ENCODE measurements around the gene RMI2. TPM values are rescaled to one million over a fixed set of nuclear protein-coding genes. Genes with fewer than 3 reads are reported as not detected.

The RMI2 gene
- total and polyA plus RNA-seq, 7 donors, result 0.36 to 19.3 (median 2.2) TPM

GRCh38 chr16:11301645-11302501 is 43.4 kb upstream of the RMI2 start:
- Histone ChIP-seq H3K9me3 (no peaks in the 10 kb centered on the region), H3K36me3 (no peaks in the 10 kb centered on the region), H3K4me3 (no peak overlapping the region), H3K4me1 (peaks cover 0 to 19% (median 13%) of the 10 kb centered on the region in 4 donors), H3K27me3 (no peaks in the 10 kb centered on the region), H3K27ac (no peak overlapping the region)
- 69 to 84% methylated on average over 4 of the region's 4 CpGs for WGBS, 2 donors
- DNase-seq, result no peak
- TF ChIP-seq POLR2A (IDR thresholded peaks at IDR 0.05) (no peak), CTCF (IDR thresholded peaks at IDR 0.05) (no peak), POLR2AphosphoS5 (IDR thresholded peaks at IDR 0.05) (no peak), EP300 (IDR thresholded peaks at IDR 0.05) (no peak)
- intact Hi-C loops (cut with DNase I), result no loop called here

- Histone ChIP-seq H3K4me1 (peaks cover 0 to 8% (median 2%) of the 10 kb centered on the region in 4 donors), H3K27ac (no peak overlapping the region), H3K27me3 (no peaks in the 10 kb centered on the region), H3K36me3 (no peaks in the 10 kb centered on the region), H3K9me3 (no peaks in the 10 kb centered on the region), H3K4me3 (no peak overlapping the region)
- TF ChIP-seq POLR2AphosphoS5 (IDR thresholded peaks at IDR 0.05) (no peak), EP300 (IDR thresholded peaks at IDR 0.05) (no peak), POLR2A (IDR thresholded peaks at IDR 0.05) (no peak), CTCF (IDR thresholded peaks at IDR 0.05) (no peak)
- no peak for DNase-seq
- WGBS, 2 donors, result 58 to 65% methylated on average over 4 of the region's 4 CpGs
- intact Hi-C loops (cut with DNase I), result no loop called here
These were observed 42.3 kb upstream of the RMI2 start for GRCh38 chr16:11302977-11303376.

GRCh38 chr16:11303405-11304138 is 41.7 kb upstream of the RMI2 start:
- Histone ChIP-seq H3K27ac (no peak overlapping the region), H3K4me3 (no peak overlapping the region), H3K27me3 (no peaks in the 10 kb centered on the region), H3K4me1 (peaks cover 0 to 6% (median 0%) of the 10 kb centered on the region in 4 donors), H3K9me3 (no peaks in the 10 kb centered on the region), H3K36me3 (no peaks in the 10 kb centered on the region)
- intact Hi-C loops (cut with DNase I), result no loop called here
- DNase-seq, result no peak
- WGBS, 2 donors, result 84 to 87% methylated on average over 18 of the region's 18 CpGs
- no peak for TF ChIP-seq EP300 (IDR thresholded peaks at IDR 0.05)
- no peak for TF ChIP-seq POLR2AphosphoS5 (IDR thresholded peaks at IDR 0.05)
- TF ChIP-seq CTCF (IDR thresholded peaks at IDR 0.05), result no peak
- no peak for TF ChIP-seq POLR2A (IDR thresholded peaks at IDR 0.05)

- Histone ChIP-seq H3K36me3 (no peaks in the 10 kb centered on the region), H3K9me3 (no peaks in the 10 kb centered on the region), H3K27ac (no peak overlapping the region), H3K4me1 (peaks cover 0 to 6% (median 0%) of the 10 kb centered on the region in 4 donors), H3K27me3 (no peaks in the 10 kb centered on the region), H3K4me3 (no peak overlapping the region)
- intact Hi-C loops (cut with DNase I), result no loop called here
- no peak for DNase-seq
- TF ChIP-seq CTCF (IDR thresholded peaks at IDR 0.05), result no peak
- TF ChIP-seq EP300 (IDR thresholded peaks at IDR 0.05), result no peak
- TF ChIP-seq POLR2AphosphoS5 (IDR thresholded peaks at IDR 0.05), result no peak
- TF ChIP-seq POLR2A (IDR thresholded peaks at IDR 0.05), result no peak
- 92 to 94% methylated on average over 8 of the region's 8 CpGs for WGBS, 2 donors
These were observed 38.9 kb upstream of the RMI2 start for GRCh38 chr16:11306381-11306780.
